Measurements from ENCODE around the gene PHF19.

The PHF19 gene

GRCh38 chr9:120894321-120895148 is 17.5 kb upstream of the PHF19 start:
- no peak for TF ChIP-seq CTCF (IDR thresholded peaks at IDR 0.05; ENCODE audit: insufficient read depth, missing control alignments)
- DNase-seq (ENCODE audit: insufficient read length, low spot score) = no peak
- no peak for FAIRE-seq

- no peak for TF ChIP-seq CTCF (IDR thresholded peaks at IDR 0.05; ENCODE audit: insufficient read depth, missing control alignments)
- FAIRE-seq (no peak), DNase-seq (ENCODE audit: insufficient read length, low spot score) (no peak)
Measured at GRCh38 chr9:120893611-120894307, 16.8 kb upstream of the PHF19 start.

- no peak for TF ChIP-seq CTCF (IDR thresholded peaks at IDR 0.05; ENCODE audit: insufficient read depth, missing control alignments)
- no peak for FAIRE-seq
- no peak for DNase-seq (ENCODE audit: insufficient read length, low spot score)
Measured at GRCh38 chr9:120892748-120893610, 16.0 kb upstream of the PHF19 start.

- FAIRE-seq (no peak), DNase-seq (ENCODE audit: insufficient read length, low spot score) (no peak)
- TF ChIP-seq CTCF (IDR thresholded peaks at IDR 0.05; ENCODE audit: insufficient read depth, missing control alignments) = no peak
Measured at GRCh38 chr9:120891884-120892747, 15.1 kb upstream of the PHF19 start.

GRCh38 chr9:120891245-120891883 is 14.4 kb upstream of the PHF19 start:
- FAIRE-seq = no peak
- no peak for DNase-seq (ENCODE audit: insufficient read length, low spot score)
- no peak for TF ChIP-seq CTCF (IDR thresholded peaks at IDR 0.05; ENCODE audit: insufficient read depth, missing control alignments)

Data from D721Med (cell line).